RWPE2 (cell line): ENCODE data around the gene ZNF765.
A peak's percentile ranks its signal among the peaks of the same experiment; 100 is the strongest.
"Not testable (repeated sequence)": the region's sequence is repeated elsewhere in the genome, so short reads cannot be mapped to it uniquely, and the experiment has no call there.

ENCODE experiments used
- ATAC-seq: fragments of 200-7000 bp; cut with Tn5 transposase; 3 replicates; pipeline ENCODE4 v1.9.1; 2021; ENCODE audit warnings: low read depth
- DNase-seq: peaks from one replicate; pipeline ENCODE4 v3.0.0-alpha.2; 2020; ENCODE audit warnings: low spot score
- H3K27ac ChIP-seq: fragments of 450-650 bp; 2 replicates; pipeline ENCODE4 v1.5.1; 2017; ENCODE audit warnings: mild to moderate bottlenecking; ENCODE audit not compliant: poor library complexity, severe bottlenecking
- H3K27me3 ChIP-seq: fragments of 250-450 bp; sonication (Bioruptor Pico); 2 replicates; pipeline ENCODE4 v1.5.1; 2021; ENCODE audit warnings: mild to moderate bottlenecking, moderate library complexity; ENCODE audit not compliant: insufficient read depth, poor library complexity, severe bottlenecking
- H3K36me3 ChIP-seq: fragments of 250-450 bp; sonication (Bioruptor Pico); 2 replicates; pipeline ENCODE4 v1.5.1; 2020; ENCODE audit warnings: low read depth, mild to moderate bottlenecking, moderate library complexity
- H3K4me1 ChIP-seq: fragments of 250-450 bp; sonication (Bioruptor Pico); 2 replicates; pipeline ENCODE4 v1.5.1; 2021; ENCODE audit warnings: mild to moderate bottlenecking, moderate library complexity; ENCODE audit not compliant: insufficient read depth, poor library complexity, severe bottlenecking
- H3K4me3 ChIP-seq: fragments of 250-450 bp; sonication (Bioruptor Pico); 2 replicates; pipeline ENCODE4 v1.5.1; 2021; ENCODE audit warnings: mild to moderate bottlenecking, moderate library complexity; ENCODE audit not compliant: severe bottlenecking
- H3K9me3 ChIP-seq: fragments of 250-450 bp; sonication (Bioruptor Pico); 2 replicates; pipeline ENCODE4 v1.5.1; 2021; ENCODE audit warnings: mild to moderate bottlenecking, moderate library complexity; ENCODE audit not compliant: severe bottlenecking
- TF ChIP-seq, protein P1 (sequence below): fragments of 450-650 bp; IDR thresholded peaks from one replicate; pipeline ENCODE4 v1.5.1; 2017; ENCODE audit warnings: mild to moderate bottlenecking, moderate library complexity; ENCODE audit not compliant: poor library complexity, severe bottlenecking

ZNF765 gene

DNA sequence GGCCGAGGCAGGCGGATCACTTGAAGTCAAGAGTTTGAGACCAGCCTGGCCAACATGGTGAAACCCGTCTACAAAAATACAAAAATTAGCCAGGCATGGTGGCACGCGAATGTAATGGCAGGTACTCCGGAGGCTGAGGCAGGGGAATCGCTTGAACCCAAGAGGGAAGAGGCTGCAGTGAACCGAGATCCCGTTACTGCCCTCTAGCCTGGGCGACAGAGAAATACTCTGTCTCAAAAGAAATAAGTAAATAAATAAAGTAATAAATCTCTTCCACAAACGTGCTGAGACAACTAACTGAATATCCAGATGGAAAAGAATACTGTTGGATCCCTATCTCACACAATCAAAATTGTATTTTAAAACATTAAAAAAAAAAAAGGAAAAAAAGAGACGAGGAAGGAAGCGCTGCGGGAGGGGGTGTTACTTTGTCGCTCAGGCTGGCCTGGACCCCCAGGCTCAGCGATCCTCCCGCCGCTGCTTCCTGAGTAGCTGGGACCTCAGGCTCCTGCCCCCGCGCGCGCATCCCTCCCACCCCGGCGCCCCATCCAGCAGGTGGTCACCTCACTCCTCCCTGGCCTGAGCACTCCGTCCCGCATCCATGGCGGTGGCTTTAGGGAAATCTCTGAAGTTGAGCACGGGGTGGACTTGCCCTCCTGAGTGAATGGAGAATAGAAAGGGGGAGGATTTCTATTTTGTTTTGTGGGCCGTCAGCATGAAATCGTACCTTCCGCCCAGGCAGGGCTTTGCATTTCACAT lies 72.0 kb downstream of the ZNF765 start:
- ATAC-seq (peak; percentile 43), DNase-seq (no peak)
- no peaks in the 10 kb centered on the region; the same call in 1 of the 2 replicates for H3K36me3 ChIP-seq
- no peak overlapping the region for H3K27ac ChIP-seq
- H3K4me1 ChIP-seq: no peaks in the 10 kb centered on the region
- H3K4me3 ChIP-seq: peak overlapping the region; percentile 66
- TF ChIP-seq, protein P1, sequence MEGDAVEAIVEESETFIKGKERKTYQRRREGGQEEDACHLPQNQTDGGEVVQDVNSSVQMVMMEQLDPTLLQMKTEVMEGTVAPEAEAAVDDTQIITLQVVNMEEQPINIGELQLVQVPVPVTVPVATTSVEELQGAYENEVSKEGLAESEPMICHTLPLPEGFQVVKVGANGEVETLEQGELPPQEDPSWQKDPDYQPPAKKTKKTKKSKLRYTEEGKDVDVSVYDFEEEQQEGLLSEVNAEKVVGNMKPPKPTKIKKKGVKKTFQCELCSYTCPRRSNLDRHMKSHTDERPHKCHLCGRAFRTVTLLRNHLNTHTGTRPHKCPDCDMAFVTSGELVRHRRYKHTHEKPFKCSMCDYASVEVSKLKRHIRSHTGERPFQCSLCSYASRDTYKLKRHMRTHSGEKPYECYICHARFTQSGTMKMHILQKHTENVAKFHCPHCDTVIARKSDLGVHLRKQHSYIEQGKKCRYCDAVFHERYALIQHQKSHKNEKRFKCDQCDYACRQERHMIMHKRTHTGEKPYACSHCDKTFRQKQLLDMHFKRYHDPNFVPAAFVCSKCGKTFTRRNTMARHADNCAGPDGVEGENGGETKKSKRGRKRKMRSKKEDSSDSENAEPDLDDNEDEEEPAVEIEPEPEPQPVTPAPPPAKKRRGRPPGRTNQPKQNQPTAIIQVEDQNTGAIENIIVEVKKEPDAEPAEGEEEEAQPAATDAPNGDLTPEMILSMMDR: no peak
- H3K9me3 ChIP-seq: no peaks in the 10 kb centered on the region
- H3K27me3 ChIP-seq: no peaks in the 10 kb centered on the region

- H3K27me3 ChIP-seq: no peaks in the 10 kb centered on the region
- H3K9me3 ChIP-seq: no peaks in the 10 kb centered on the region
- peak within 1 kb of the TSS; percentile 17 for H3K27ac ChIP-seq
- H3K4me1 ChIP-seq: no peaks in the 10 kb centered on the region
- peak within 1 kb of the TSS; percentile 66 for H3K4me3 ChIP-seq
- ATAC-seq: peak; percentile 94
- peak; percentile 92 for DNase-seq
- H3K36me3 ChIP-seq: no peaks in the 10 kb centered on the region; the same call in 1 of the 2 replicates
- TF ChIP-seq, protein P1: no peak
Observed at GRCh38 chr19:53467485-53468262, 72.7 kb downstream of the ZNF765 start, which contains the start of gene ZNF813. Gene ZNF813, plus strand, starts transcription at chr19:53467733. Its CDS starts 16,090 bp downstream, at chr19:53483823.

GRCh38 chr19:53468628-53469027 lies 73.7 kb downstream of the ZNF765 start:
- H3K27ac ChIP-seq, H3K4me1 ChIP-seq, H3K27me3 ChIP-seq, H3K9me3 ChIP-seq, ATAC-seq, DNase-seq, H3K36me3 ChIP-seq: not testable (repeated sequence)
- peak overlapping the region; percentile 66 for H3K4me3 ChIP-seq

DNA sequence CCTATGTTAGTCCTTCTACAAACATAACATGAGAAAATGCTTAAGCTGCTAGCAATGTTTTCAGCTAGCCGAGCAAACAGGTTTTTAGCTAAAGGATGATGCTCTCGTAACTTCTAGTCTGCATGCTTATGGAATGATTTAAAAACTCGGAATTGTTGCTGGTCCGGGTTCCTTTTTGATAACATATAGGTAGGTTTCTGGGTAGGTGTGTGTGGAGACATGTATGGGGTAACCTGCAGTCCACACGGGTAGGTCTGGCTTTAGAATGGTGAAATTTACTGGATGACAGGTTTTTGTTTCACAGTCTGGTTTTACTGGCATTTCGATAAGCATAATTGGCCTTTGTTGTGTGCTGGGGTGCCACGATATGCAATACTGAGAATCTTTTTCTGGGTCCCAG lies 77.0 kb downstream of the ZNF765 start:
- no peak for DNase-seq
- Histone ChIP-seq H3K4me3 (no peak overlapping the region), H3K9me3 (no peaks in the 10 kb centered on the region), H3K36me3 (no peaks in the 10 kb centered on the region; the same call in 1 of the 2 replicates), H3K27me3 (no peaks in the 10 kb centered on the region), H3K27ac (no peak overlapping the region), H3K4me1 (no peaks in the 10 kb centered on the region)
- TF ChIP-seq, protein P1: no peak
- no peak for ATAC-seq

GRCh38 chr19:53474832-53475231 lies 79.9 kb downstream of the ZNF765 start:
- ATAC-seq, H3K27ac ChIP-seq, H3K36me3 ChIP-seq, H3K4me1 ChIP-seq, H3K9me3 ChIP-seq, DNase-seq, H3K4me3 ChIP-seq, H3K27me3 ChIP-seq: not testable (repeated sequence)

- not testable (repeated sequence) for H3K9me3 ChIP-seq, DNase-seq
Observed at GRCh38 chr19:53475470-53475869, 80.5 kb downstream of the ZNF765 start.

More at GRCh38 chr19:53475470-53475869, 80.5 kb downstream of the ZNF765 start:
- not testable (repeated sequence) for H3K36me3 ChIP-seq, H3K27me3 ChIP-seq, H3K4me1 ChIP-seq, H3K4me3 ChIP-seq, H3K27ac ChIP-seq
- ATAC-seq: peak; percentile 65
